GM18498 (cell line): ENCODE measurements around the gene APOL6.

Experiments
- ATAC-seq: cut with Tn5 transposase; IDR thresholded peaks from one replicate; pipeline ENCODE4 v1.9.1; 2021; ENCODE audit warnings: mild to moderate bottlenecking, moderate library complexity; ENCODE audit not compliant: unreplicated experiment

Gene APOL6, protein sequence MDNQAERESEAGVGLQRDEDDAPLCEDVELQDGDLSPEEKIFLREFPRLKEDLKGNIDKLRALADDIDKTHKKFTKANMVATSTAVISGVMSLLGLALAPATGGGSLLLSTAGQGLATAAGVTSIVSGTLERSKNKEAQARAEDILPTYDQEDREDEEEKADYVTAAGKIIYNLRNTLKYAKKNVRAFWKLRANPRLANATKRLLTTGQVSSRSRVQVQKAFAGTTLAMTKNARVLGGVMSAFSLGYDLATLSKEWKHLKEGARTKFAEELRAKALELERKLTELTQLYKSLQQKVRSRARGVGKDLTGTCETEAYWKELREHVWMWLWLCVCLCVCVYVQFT

DNA sequence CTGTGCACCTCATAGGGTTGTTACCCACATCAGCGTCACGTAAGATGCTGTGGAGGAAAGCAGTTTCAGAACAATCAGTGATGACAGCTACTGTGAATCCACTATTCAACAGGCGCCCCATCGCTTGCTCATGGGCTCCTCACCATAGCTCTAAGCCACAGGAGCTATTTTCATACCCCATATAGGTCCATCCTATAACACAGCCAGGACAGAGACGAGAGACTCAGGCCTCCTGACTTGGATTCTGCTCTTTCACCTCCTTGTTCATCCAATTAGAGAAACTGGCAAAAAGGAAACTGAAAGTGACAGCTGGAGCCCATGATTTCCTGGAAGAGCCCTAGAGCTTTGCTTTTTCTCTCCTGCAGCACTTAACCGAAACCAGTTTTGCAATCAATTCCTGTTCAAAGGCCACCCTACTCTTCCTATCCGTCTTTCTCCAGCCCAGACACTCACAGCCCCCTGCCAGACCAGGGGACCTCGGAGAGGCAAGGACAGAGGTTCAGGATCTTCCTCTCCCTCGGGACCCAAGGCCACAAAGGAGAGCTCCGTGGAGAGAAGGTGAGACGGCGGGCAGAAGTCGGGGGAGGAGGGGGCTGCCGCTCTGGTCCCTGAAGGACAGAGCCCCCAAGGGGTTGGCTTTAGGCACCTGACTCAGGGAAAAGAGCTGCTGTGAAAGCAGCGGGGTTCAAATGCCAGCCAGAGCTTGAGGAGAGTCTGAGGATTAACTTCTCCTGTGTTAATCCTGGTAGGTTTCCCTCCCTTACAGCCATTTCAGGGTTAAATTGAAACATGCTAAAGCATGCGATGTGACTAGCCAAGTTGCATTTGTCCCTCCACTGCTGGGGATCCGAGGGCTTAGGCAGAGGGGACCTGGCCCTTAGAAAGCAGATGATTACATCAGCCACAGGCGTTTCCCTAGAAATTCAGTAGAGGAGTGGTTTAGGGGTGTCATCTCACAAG is at the start of gene APOL6:
TSS of gene APOL6 (plus strand) at position 381 of the 960 bp plus-strand sequence. CDS start 7,980 bp downstream, outside the sequence.
- ATAC-seq: peak; percentile 58

DNA sequence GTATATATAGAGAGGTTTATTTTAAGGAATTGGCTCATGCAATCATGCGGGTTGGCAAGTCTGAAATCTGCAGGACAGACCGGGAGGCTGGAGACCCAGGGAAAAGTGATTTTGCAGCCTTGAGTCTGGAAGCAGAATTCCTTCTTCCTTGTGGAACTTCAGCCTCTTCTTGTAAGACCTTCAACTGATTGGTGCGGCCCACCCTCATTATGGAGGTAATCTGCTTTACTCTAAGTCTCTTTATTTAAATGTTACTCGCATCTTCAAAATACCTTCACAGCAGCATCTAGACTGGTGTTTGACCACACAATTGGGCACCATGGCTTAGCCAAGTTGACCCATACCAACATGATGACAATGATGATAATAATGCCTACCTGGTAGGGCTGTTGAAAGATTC is 48.9 kb upstream of the APOL6 start:
- ATAC-seq: no peak

DNA sequence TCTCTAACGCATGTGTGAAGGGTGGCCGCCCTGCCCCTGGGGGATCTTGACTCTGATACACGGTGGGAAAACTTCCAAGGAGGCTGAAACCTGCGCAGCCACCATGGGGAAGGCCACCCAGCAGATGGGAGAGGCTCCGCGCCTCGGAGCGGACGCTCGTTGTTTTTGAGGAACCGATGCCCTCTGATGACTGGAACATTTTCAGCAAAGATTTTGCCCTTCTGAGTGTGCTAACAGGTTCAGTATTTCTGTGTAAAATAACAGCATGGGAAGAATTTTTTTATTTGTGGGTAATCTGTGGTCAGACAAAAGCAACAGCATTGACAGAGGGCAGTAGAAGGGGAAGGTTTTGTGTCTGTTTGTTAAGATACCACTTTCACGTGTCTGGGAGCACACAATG is 47.8 kb upstream of the APOL6 start:
- no peak for ATAC-seq

DNA sequence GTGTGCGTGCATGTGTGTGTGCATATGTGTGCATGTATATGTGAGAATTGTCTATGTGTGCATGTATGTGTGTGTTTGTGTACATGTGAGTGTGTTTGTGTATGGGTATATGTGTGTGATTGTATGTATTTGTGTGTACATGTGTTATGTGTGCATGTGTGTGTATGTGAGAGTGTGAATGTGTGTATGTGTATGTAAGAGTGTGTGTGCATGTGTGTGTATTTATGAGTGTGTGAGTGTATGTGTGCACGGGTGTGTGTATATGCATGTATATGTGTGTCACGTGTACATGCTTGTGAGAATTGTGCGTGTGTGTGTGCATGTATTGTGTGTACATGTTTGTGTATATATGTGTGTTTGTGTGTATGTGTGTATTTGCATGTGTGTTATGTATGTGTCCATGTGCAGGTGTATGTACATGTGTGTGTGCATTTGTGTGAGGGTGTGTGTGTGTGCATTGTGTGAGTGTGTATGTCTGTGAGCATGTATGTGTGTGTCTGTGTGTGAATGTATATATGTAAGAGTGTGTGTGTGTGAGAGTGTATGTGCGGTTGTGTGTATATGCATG is 47.1 kb upstream of the APOL6 start:
- no peak for ATAC-seq

DNA sequence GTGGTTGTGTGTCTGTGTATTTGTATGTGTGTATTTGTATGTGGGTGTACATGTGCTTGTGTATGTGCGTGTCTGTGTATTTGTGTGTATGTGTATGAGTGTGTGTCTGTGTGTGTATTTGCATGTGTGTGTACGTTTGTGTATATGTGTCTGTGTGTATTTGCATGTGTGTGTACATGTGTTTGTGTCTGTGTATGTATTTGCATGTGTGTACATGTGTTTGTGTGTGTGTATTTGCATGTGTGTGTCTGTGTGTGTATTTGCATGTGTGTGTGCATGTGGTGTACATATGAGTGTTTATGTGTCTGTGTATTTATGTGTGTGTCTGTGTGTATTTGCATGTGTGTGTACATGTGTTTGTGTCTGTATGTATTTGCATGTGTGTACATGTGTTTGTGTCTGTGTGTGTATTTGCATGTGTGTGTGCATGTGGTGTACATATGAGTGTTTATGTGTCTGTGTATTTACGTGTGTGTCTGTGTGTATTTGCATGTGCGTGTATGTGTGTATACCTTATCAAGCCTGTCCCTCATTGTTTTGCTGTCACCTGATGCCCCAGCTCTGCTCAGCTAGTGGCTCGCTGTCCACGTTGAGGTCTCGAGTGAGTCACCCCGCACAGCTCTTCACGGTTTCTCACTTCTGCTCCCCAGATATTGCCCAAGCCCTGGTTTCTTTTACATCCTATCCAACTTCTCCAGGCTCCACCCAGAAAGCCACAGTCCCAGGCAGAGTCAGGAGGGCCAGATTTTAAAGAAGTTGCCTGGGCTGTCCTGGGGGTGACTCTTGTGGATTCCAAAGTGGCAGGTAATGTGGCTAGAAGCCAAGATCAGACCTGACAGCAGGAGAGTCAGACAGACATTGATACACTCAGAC is 46.3 kb upstream of the APOL6 start:
- ATAC-seq: no peak

DNA sequence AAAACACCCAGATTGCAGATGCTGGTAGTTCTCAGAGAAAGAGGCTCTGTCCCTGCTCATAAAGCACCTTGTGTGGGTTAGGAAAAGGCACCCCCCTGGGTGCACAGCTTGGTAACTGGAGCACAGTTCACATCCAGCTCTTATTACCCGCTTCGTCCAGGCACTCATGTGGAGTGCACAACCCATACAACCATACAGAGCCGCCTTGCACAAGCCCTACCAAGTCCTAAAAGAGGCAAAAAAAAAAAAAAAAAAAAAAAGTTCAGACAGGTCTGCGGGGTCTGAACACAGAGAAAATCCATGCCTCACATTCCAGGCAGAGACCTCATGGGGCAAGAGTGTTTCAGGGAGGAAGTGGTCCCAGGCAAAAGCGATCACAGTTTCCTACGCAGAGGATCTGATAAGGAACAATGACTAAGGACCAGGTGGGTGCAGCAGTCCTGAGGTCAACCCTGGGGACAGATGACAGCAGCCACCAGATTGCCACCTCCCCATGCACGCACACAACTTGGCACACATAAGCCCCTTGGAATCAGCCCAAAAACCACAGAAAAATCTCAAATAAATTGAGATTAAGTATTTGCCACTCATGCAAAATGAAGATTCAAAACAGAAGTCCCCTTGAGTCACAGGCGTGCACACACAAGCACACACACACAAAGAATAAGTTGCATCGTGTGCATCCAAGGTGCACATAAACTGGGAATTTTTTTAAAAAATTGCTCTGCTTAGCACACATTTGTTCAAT is 43.5 kb upstream of the APOL6 start:
- no peak for ATAC-seq

DNA sequence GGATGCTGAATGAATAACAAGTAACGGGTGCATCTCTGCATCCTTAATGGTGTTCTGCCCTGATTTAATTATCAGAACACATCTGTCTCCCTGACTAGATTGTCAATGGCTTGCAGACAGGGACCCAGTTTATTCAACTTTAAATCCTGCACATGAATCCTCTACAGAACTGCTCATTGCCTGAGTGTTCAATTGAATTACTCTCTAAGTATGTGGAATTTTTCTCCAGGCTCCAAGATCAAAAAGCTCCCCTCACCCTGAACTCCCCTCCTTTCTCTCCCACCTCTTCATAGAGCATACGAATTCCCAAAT is 42.9 kb upstream of the APOL6 start:
- ATAC-seq: no peak

DNA sequence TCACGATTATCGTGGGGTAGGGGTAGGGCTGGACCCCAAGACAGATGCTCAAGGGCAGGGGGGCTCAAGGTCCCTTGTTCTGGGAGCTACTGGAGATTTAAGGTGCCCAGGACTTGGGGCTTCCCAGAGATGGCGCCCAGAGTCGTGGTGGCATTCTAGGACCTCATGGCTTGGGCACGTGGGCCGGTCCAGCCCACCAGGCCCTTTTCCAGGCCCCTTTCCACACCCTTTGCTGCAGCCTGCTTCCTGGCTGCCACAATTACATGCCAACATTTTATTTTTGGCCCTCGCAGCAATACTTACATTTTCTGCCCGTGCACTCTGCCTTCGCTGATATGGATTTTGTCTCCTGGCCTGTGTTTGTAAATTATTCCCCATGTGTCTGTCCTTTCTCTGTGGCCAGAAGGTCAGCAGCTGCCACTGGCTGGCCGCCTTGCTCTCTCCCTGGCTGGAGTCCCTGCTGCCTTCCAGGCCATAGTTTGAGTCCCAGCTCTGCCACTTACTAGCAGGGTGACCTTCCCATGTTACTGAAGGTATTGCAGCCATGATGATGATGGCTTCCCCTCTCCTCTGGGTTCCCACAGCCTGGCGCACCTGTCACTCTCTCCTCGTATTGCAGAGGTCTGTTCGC is 42.3 kb upstream of the APOL6 start:
- no peak for ATAC-seq

DNA sequence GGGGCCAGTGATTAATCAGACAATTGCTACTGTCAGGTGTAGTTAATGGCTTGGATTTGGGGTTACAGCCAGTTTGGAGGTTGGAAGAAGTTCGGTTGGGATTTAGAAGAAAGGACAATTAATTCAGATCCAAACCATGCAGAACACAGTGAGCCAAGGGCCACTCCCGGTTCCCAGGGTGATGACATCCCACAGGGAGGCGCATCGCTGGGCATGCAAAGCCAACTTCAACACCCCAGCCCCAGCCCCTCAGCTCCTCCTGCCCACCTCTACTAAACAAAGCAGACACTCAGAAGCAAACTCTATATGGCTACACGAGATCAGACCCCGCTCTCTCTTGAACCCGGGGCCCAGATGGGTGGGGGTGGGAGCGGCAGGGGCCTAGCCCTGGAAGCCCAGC is 41.3 kb upstream of the APOL6 start:
- ATAC-seq: no peak

DNA sequence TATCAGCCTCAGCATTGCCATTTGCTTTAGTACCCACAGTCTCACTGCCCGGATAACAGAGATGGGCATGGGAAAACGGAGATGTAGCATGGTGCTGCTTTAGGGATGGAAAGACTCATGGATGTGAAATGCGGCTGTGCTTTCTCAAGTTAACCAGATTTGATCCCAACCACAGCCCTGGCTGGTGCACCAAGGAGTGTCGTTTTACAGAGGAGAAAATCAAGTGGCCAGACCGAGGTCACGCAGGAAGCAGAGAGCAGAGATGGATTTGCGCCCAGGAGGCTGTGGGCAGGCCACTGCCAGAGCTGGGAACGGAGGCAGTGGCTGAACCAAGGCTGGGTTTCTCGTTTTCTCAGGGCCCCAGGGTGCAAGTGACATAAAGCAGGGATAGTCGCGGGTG is 40.2 kb upstream of the APOL6 start:
- ATAC-seq: no peak

DNA sequence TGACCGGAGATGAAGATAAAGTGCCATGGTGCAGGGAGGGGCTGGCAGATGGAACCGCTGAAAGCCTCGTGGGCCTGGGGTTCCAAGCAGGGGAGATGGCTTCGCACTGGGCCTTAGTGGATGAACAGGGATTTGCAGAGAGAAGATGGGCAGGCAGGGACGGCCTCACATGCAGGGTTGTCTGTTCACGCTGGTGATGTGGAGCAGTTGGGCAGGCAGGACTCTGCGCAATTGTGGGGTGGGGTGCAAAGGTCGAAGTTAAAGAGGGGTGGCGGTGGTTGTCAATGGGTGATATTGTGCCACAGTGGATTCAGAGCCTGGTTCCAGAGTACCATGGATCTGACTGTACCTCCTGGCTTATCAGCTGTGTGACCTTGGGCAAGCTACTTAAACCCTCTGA is 39.0 kb upstream of the APOL6 start:
- ATAC-seq: no peak

DNA sequence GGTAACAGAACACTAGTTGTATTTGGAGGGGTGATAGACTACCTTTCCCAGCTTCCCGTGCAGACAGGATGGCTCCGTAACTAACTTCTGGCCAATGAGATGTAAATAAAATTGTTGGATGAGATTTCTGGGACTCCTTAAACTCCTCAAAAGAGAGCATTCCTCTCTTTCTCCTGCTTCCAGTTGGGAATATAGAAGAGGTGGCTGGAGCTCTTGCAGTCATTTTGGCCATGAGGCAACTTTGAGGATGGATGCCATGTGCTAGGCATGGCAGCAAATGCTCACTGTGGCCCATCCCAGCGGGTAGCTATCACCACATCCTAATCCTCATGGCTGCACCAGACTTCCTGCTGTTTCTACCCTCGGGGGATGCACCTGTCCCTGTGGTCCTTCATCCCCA is 38.5 kb upstream of the APOL6 start:
- no peak for ATAC-seq

DNA sequence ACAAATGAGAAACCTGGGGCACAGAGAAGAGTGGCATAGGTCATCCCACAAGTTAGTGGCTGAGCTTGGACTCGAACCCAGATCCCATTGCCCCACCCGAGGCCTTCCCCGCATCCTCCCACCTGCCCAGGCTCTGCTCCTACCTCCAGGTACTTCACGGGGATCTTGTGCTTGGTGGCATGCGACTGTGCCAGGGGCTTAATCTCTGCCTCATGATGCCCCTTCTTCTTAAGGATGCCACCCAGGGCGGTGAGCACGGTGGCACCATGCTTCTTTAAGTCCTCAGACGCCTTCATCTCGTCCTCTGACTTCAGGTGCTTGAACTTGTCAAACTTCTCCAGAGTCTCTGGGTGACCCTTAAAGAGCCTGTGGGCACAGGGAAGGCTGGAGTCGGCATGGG is 37.5 kb upstream of the APOL6 start:
- no peak for ATAC-seq

DNA sequence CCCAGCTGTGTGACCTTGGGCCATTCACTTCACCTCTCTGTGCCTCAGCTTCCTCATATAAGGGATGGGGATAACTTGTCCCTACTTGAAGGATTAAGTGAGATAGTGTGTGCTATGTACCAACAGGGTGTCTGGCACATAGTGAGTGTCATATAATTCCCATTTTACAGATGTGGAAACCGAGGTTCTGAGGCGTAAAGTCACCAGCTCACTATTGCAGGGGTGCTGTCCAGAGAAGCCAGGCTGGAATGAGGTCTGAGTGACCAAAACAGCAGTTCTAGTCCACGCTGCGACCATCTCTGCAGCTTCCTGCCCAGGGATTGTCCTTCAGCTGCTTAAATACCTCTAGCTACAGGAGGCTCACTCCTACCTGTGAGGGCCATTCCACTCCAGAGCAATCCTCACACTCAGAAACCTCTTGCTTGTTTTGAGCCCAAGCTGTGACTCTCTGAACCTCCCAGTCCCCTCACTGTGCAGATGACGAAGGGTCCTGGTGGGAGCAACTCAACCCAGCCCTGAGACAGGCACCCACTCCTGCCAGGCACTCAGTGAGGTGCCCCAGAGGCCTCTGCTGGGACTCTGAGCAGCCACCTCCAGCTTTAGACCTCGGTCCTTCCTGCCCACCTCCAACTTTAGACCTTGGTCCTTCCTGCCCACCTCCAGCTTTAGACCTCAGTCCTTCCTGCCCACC is 36.9 kb upstream of the APOL6 start:
- ATAC-seq: no peak

DNA sequence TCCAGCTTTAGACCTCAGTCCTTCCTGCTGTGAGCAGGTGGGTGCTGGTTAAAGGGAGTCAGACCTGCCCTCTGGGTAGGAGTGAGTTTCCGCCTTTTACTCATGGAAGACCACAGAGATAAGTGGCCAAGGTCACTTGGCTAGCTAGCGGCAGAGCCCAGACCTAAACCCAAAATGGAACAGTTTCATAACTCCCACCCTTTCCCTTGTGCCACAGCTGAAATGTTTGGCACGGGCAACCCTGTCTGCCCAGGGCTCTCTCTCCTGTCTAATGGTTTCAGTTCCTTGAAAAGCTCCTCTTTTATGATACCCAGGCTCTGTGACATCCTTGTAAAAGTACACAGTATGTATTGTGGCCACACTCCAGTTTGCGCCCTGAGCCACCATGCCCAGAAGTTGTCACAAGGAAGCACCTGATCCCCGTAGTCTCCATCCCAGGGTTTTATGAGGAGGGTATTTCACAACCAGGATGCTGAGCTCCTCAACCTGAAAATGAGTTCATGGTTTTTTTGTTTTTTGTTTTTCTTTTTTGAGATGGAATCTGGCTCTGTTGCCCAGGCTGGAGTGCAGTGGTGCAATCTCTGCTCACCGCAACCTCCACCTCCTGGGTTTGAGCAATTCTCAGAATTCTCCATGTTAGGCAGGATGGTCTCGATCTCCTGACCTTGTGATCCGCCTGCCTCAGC is 36.2 kb upstream of the APOL6 start:
- ATAC-seq: no peak

DNA sequence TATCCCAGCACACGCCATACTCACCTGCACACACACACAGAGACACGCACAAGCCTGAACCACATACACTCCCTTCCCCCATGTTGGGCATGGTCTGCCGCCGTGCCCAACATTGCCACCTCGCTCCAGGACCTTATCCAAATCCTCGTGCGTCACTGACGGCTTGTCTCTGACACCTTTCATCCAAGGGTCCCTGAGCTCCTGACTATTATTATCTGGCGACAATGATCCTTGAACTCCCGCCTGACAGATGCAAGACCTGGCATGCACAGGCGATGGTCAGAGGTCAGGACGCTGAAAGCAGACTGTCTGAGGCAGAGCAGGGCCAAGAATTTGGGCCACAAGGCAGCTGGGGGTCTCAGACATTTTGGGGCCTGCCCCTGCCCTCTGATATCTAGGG is 35.3 kb upstream of the APOL6 start:
- ATAC-seq: no peak

DNA sequence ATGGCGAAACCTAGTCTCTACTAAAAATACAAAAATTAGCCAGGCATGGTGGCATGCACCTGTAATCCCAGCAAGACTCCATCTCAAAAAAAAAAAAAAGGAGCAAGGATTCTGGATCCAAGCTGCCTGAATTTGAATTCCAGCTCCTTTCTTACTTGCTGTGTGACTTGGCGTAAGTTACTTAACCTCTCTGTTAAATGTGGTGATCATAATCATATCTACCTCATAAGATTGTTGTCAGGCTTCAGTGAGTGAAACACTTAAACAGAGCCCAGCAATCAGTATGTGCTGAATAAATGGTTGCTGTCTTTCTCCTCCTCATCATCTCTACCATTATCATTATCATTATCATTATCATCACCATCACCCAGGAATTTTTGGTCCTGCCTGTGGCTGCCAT is 33.8 kb upstream of the APOL6 start:
- no peak for ATAC-seq

DNA sequence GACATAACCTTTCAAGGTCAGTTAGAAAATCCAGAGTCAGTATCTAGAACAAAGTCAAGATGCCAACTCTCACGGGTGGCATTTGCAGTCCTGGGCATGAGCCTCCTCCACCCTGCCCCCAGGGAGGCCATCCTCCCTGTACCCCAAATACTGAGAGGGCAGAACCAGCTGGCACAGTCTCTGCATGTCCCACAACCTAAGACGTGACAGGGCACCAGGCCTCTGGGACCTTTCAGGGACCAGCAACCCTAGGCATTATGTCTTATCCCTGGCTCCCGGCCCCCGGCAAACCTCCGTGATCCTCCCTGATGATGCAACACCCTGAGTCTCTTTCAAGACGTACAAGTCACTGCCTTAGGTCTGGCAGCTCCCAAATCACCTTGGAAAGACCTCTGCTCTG is 33.1 kb upstream of the APOL6 start:
- no peak for ATAC-seq

DNA sequence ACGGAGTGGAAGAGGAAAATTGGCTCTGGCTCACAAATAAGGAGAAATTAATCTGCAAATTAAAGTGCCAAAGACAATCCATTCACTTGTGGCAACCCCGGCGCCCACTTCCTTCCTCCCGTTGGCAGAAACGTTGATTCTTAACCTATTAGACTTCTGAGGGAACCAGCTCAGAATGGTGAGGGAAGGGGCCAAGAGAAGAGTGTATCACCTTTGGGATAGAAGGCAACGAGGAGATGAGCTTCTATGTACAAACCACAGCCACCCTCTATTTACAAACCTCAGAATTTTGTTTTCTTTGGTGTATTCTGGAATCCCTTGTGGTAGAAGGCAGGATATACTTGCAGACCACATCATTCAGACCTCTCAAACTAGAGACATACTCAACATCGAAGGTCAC is 32.2 kb upstream of the APOL6 start:
- no peak for ATAC-seq
